Kidney epithelial cell (primary cell): ENCODE results near the gene HS6ST1. TPM values are rescaled to one million over a fixed set of nuclear protein-coding genes. Genes with fewer than 3 reads are reported as not detected.

ENCODE experiments used
- DNase-seq: peaks from one replicate; pipeline ENCODE4 v3.0.0-alpha.2; 2010; ENCODE audit warnings: low read depth
- H3K27me3 ChIP-seq: 2 replicates; pipeline ENCODE4 v1.6.0; 2011; ENCODE audit warnings: low read length; ENCODE audit not compliant: control insufficient read depth, insufficient read depth
- H3K36me3 ChIP-seq: 2 replicates; pipeline ENCODE4 v1.5.1; 2011; ENCODE audit warnings: low read length; ENCODE audit not compliant: control insufficient read depth, insufficient read depth
- H3K4me3 ChIP-seq: 2 replicates; pipeline ENCODE4 v1.5.1; 2011; ENCODE audit warnings: low read depth, mild to moderate bottlenecking, control low read depth, low read length
- total RNA-seq: library from RNA; depleted of rRNA; stranded (reverse); fragments of >200 nt; gene quantifications from 2 replicates; pipeline ENCODE4 v1.2.3, GENCODE V29; 2015
- TF ChIP-seq, protein P1 (sequence below): IDR thresholded peaks from 2 replicates; pipeline ENCODE4 v1.5.1; 2011; ENCODE audit warnings: mild to moderate bottlenecking, moderate library complexity, low read length, control low read depth, inconsistent platforms; ENCODE audit not compliant: insufficient read depth, poor library complexity, severe bottlenecking

The HS6ST1 gene
- total RNA-seq, 1 donor from 2014 or later: 34.4 TPM

DNA sequence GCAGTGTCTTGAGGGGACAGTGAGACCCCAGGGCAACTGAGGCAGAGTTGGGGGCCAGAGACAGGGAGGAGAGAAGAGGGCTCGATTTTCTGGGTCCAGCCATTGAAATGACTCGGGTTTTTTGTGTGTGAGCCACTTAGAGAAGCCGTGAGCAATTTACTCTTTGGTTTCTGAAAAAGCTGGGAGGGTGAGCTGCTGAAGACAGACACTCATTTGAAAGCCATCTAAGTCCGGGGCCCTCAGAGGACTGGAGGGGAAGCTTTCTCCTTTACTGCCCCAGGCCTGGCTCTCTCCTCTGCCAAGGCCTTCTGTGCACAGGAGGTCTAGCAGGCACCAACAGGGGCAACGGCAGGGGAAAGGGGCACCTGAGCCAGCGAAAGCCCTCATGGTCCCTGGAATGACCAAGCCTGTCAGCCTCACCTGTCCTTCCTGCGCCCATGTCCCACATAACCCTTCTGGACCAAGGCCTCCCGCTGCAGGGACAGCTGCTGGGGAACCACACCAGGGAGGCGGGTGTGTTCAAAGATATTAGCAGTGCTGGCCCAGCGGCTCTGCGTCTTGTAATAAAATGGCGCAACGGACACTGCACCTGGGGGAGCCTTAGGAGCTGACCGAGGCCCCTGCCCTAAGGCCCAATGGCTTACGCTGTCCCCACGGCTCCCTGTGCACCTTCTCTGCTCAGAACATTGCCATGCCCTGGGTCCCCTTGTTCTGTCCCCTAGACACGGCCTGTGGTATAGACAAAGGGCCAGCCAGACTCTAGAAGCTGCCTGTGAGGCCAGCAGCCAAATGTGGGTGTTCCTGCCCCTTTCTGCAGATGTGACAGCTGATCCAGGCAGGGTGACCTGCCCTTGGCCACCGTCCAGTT is 45.8 kb downstream of the HS6ST1 start:
- Histone ChIP-seq H3K4me3 (no peak overlapping the region), H3K27me3 (no peaks in the 10 kb centered on the region), H3K36me3 (peaks cover 1% of the 10 kb centered on the region)
- DNase-seq: no peak
- TF ChIP-seq, protein P1, sequence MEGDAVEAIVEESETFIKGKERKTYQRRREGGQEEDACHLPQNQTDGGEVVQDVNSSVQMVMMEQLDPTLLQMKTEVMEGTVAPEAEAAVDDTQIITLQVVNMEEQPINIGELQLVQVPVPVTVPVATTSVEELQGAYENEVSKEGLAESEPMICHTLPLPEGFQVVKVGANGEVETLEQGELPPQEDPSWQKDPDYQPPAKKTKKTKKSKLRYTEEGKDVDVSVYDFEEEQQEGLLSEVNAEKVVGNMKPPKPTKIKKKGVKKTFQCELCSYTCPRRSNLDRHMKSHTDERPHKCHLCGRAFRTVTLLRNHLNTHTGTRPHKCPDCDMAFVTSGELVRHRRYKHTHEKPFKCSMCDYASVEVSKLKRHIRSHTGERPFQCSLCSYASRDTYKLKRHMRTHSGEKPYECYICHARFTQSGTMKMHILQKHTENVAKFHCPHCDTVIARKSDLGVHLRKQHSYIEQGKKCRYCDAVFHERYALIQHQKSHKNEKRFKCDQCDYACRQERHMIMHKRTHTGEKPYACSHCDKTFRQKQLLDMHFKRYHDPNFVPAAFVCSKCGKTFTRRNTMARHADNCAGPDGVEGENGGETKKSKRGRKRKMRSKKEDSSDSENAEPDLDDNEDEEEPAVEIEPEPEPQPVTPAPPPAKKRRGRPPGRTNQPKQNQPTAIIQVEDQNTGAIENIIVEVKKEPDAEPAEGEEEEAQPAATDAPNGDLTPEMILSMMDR: no peak

GRCh38 chr2:128271911-128272600 is 46.6 kb downstream of the HS6ST1 start:
- no peaks in the 10 kb centered on the region for H3K27me3 ChIP-seq
- peaks cover 1% of the 10 kb centered on the region for H3K36me3 ChIP-seq

GRCh38 chr2:128271597-128271910 is 47.1 kb downstream of the HS6ST1 start:
- TF ChIP-seq, protein P1: no peak
- no peak overlapping the region for H3K4me3 ChIP-seq
- peaks cover 1% of the 10 kb centered on the region for H3K36me3 ChIP-seq
- no peak for DNase-seq
- no peaks in the 10 kb centered on the region for H3K27me3 ChIP-seq

More at GRCh38 chr2:128271911-128272600, 46.6 kb downstream of the HS6ST1 start:
- no peak overlapping the region for H3K4me3 ChIP-seq
- TF ChIP-seq, protein P1: no peak
- no peak for DNase-seq

DNA sequence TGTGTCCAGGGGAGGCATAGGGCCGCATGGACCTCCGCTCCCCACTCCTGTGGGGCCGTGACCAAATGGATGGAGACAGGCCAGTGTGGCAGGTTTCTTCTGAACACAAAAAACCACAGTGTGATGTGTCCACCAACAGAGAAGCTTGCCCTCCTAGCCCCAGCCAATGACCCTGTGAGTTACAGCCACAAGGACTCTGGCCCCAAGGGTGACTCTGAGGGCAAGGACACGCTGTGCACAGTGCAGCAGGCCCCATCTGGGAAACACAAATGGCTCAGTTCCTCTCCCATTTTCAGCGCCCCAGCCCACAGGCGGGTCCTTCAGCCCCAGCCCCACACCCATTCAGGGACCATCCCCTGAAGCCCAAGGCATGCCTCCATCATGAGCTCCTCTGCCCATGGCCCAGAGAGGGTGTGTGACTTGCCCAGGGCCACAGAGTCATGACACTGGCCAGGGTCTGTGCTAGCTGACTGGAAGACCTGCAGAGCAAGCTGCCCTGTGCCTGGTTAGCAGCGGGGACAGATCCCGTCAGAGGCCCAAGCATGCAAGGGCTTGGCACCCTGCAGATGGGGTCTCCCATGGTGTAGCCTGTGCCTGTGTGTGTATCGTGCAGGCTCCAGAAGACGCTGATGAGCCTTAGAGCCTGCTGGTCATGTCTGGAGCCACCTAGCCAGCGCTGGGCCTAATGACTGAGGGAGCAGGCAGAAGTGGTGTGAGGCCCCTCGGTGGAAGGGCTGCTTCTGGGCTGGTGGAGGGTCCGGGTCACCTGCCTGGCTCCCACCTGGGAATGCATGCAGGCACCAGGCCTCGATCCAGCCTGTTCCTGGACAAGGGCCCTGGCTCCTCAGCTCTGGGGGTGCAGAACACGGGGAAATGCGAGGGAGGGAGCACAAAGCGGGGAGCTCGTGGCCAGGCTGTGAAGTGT is 47.7 kb downstream of the HS6ST1 start:
- Histone ChIP-seq H3K4me3 (no peak overlapping the region), H3K36me3 (peaks cover 1% of the 10 kb centered on the region), H3K27me3 (no peaks in the 10 kb centered on the region)
- TF ChIP-seq, protein P1: no peak
- DNase-seq: no peak

DNA sequence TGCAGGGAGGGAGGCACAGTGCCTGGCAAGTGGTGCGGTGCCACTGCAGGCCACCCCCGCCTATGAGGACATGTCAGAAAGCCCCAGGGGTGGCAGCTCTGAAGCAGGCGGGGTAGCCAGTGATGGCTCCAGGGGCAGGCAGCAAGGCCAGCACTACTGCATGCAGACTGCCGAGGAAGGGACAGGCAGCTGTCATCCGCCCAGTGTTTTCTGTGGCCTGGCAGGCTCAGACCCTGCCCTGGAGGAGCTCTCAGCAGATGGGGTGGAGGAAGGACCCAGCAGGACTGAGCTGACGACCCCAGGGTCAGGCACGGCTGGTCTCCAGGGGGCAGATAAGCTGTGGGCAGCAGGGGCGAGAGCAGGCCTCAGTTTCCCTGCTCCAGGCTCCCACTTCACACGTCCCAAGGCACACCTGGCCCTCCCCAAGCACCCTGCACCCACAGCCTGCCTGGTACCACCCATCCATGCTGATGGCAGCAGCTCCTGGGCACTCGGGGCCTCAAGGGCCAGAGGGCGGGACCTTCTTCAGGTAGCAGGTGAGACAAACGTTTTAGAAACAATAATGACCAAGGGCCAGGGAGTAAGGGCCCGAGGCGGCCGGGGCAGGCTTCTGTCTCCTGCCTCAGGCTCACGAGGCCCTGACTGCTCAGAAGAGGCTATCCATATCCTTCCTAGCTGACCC is 48.5 kb downstream of the HS6ST1 start:
- no peak overlapping the region for H3K4me3 ChIP-seq
- TF ChIP-seq, protein P1: no peak
- DNase-seq: no peak
- H3K36me3 ChIP-seq: no peaks in the 10 kb centered on the region
- H3K27me3 ChIP-seq: no peaks in the 10 kb centered on the region
